ENCODE measurements around the gene WDR72. TPM values are rescaled to one million over a fixed set of nuclear protein-coding genes. Genes with fewer than 3 reads are reported as not detected.
A peak's percentile ranks its signal among the peaks of the same experiment; 100 is the strongest.

WDR72 gene
- 1.1 TPM for total RNA-seq (ENCODE audit: unreplicated experiment)
- long read RNA-seq = 0 reads

DNA sequence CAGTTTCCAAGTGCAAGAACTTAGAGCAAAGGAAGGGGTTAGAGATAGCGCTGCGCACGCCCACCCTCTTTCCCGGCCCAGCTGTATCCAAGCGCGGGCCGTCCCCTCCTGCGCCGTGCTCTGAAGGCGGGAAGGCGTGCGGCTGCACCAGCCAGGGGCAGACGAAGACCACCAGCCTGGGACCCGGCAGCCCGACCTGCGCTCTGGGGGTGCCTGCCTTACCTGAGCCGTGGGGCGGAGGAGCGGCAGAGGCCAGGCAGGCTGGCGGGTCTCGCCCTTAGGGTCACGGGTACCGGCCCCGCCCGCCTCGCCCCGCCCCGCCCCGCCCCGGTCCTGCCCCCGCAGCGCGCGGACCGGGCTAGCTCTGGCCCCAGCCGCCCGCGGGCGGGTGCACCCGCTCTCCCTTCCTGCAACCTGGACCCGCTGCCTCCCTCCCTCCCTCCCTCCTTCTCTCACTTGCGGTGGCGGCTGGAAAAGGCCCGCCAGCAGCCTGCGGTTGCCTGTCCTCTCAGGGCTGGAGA is at the start of gene WDR72:
Gene WDR72 (minus strand): TSS at position 253 of the 521 bp plus-strand sequence. CDS start 26,514 bp downstream, outside the sequence.
- H3K27ac Mint-ChIP-seq (ENCODE audit: unreplicated experiment) = no peak within 1 kb of the TSS
- no peaks in the 10 kb centered on the region for H3K4me1 Mint-ChIP-seq (ENCODE audit: low read depth, unreplicated experiment)
- H3K4me3 Mint-ChIP-seq (ENCODE audit: unreplicated experiment) = peak within 1 kb of the TSS; percentile 87
- peaks cover 2% of the 10 kb centered on the region for H3K9me3 Mint-ChIP-seq (ENCODE audit: unreplicated experiment)
- peaks cover 6% of the 10 kb centered on the region for H3K27me3 Mint-ChIP-seq (ENCODE audit: unreplicated experiment)
- H3K36me3 Mint-ChIP-seq (ENCODE audit: unreplicated experiment) = no peaks in the 10 kb centered on the region
- TF ChIP-seq, protein P1, sequence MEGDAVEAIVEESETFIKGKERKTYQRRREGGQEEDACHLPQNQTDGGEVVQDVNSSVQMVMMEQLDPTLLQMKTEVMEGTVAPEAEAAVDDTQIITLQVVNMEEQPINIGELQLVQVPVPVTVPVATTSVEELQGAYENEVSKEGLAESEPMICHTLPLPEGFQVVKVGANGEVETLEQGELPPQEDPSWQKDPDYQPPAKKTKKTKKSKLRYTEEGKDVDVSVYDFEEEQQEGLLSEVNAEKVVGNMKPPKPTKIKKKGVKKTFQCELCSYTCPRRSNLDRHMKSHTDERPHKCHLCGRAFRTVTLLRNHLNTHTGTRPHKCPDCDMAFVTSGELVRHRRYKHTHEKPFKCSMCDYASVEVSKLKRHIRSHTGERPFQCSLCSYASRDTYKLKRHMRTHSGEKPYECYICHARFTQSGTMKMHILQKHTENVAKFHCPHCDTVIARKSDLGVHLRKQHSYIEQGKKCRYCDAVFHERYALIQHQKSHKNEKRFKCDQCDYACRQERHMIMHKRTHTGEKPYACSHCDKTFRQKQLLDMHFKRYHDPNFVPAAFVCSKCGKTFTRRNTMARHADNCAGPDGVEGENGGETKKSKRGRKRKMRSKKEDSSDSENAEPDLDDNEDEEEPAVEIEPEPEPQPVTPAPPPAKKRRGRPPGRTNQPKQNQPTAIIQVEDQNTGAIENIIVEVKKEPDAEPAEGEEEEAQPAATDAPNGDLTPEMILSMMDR (IDR thresholded peaks at IDR 0.05; ENCODE audit: partially characterized antibody, unreplicated experiment) = no peak
- peak; percentile 35 for DNase-seq

DNA sequence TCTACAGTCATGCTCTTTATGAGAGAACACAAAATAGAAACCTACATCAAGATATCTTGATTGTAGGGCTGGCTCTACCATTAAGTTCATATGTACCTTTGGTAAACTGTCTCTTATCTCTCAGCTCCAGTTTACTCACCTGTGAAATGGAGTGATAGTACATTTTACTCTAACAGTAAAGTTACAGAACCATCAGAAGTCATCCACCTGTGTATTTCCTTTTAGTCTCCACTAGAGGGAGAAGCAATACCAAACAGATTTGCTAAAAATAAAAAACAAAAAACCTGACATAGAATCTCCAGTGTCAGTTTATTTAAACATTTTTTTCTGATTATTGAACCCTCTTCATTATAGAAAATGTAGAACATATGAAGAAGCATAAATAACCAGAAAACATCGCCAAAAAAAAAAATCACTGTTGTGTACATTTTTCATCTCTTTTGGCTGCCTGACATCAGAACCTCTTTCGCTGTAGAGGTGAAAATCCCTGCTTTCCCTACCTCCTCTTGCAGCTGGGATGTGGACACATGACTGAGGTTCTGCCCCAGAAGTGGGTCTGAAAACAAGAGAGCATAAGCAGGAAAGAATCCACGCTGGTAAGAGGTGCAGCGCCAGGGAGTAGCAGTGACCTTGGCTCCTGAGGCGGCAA is 48.7 kb upstream of the WDR72 start:
- Mint-ChIP-seq H3K27ac (ENCODE audit: unreplicated experiment) (no peak overlapping the region), H3K27me3 (ENCODE audit: unreplicated experiment) (no peaks in the 10 kb centered on the region), H3K4me3 (ENCODE audit: unreplicated experiment) (no peak overlapping the region), H3K4me1 (ENCODE audit: low read depth, unreplicated experiment) (no peaks in the 10 kb centered on the region), H3K9me3 (ENCODE audit: unreplicated experiment) (no peaks in the 10 kb centered on the region), H3K36me3 (ENCODE audit: unreplicated experiment) (no peaks in the 10 kb centered on the region)
- DNase-seq = no peak
- TF ChIP-seq, protein P1 (IDR thresholded peaks at IDR 0.05; ENCODE audit: partially characterized antibody, unreplicated experiment) = peak; percentile 94

DNA sequence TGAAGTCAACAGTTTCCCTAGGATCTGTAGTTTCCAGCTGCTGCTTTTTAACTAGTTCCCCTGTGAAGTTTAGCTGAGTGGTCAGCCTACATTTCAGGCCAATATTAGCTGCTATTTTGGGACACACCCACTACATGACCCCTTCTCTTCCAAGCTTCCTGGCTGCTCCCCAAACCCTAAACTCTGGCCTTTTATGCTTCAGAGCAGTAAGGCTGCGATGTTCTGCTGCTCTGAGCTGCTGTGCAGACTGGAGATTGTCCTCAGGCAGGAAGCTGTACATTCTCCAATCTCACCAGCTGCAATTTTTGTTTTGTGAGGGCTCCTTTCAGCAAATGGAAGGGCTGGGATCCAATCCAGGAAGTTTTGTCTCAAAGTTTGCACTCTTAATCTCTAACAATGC is 48.0 kb upstream of the WDR72 start:
- Mint-ChIP-seq H3K36me3 (ENCODE audit: unreplicated experiment) (no peaks in the 10 kb centered on the region), H3K27me3 (ENCODE audit: unreplicated experiment) (no peaks in the 10 kb centered on the region), H3K4me1 (ENCODE audit: low read depth, unreplicated experiment) (no peaks in the 10 kb centered on the region), H3K9me3 (ENCODE audit: unreplicated experiment) (peaks cover under 1% of the 10 kb centered on the region), H3K27ac (ENCODE audit: unreplicated experiment) (no peak overlapping the region), H3K4me3 (ENCODE audit: unreplicated experiment) (no peak overlapping the region)
- no peak for DNase-seq
- TF ChIP-seq, protein P1 (IDR thresholded peaks at IDR 0.05; ENCODE audit: partially characterized antibody, unreplicated experiment) = no peak

DNA sequence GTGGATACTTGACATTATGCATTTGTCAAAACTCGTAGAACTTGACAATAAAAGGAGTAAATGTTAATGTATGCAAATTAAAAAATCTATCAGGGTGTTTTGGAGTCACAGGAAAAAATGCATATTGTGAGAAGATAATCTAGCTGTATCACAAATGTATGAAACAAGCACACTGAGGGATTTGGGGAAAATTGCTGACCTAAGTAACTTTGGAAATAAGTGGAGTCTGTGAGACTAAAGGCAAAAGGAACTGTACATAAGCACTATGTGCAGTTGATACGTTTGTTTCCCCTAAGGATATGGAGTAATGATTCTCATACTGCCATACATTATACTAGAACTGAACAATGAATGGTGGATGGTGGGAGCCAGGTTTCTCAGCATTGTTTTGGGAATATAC is 43.2 kb upstream of the WDR72 start:
- H3K36me3 Mint-ChIP-seq (ENCODE audit: unreplicated experiment) = no peaks in the 10 kb centered on the region
- H3K27me3 Mint-ChIP-seq (ENCODE audit: unreplicated experiment) = no peaks in the 10 kb centered on the region
- TF ChIP-seq, protein P1 (IDR thresholded peaks at IDR 0.05; ENCODE audit: partially characterized antibody, unreplicated experiment) = no peak
- no peak overlapping the region for H3K4me3 Mint-ChIP-seq (ENCODE audit: unreplicated experiment)
- H3K9me3 Mint-ChIP-seq (ENCODE audit: unreplicated experiment) = peaks cover 2% of the 10 kb centered on the region
- H3K4me1 Mint-ChIP-seq (ENCODE audit: low read depth, unreplicated experiment) = no peaks in the 10 kb centered on the region
- no peak overlapping the region for H3K27ac Mint-ChIP-seq (ENCODE audit: unreplicated experiment)
- DNase-seq = no peak

DNA sequence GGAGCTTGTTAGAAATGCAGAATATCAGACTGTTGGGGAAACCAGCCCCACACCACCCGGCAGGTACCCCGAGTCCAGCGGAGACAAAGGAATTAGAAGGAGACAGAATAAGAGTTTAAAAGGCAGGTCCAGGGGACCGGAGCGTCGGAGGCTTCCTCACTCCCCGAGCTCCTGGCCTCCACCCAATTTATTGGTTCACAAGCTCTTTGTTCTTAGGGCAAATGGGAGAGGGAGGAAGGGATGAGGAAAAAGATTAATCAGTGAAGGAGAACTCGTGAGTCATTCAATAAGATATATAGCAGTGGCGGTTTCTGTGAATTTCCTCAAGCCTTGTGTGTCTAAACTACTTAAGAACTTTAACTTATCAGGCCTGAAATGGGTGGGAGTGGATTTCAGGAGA is 32.1 kb upstream of the WDR72 start:
- no peaks in the 10 kb centered on the region for H3K27me3 Mint-ChIP-seq (ENCODE audit: unreplicated experiment)
- H3K9me3 Mint-ChIP-seq (ENCODE audit: unreplicated experiment) = no peaks in the 10 kb centered on the region
- no peak for DNase-seq
- H3K4me1 Mint-ChIP-seq (ENCODE audit: low read depth, unreplicated experiment) = no peaks in the 10 kb centered on the region
- no peak overlapping the region for H3K4me3 Mint-ChIP-seq (ENCODE audit: unreplicated experiment)
- no peaks in the 10 kb centered on the region for H3K36me3 Mint-ChIP-seq (ENCODE audit: unreplicated experiment)
- H3K27ac Mint-ChIP-seq (ENCODE audit: unreplicated experiment) = no peak overlapping the region
- TF ChIP-seq, protein P1 (IDR thresholded peaks at IDR 0.05; ENCODE audit: partially characterized antibody, unreplicated experiment) = no peak
